ENCODE data around the gene SPTLC2.
"Not testable (repeated sequence)": the region's sequence is repeated elsewhere in the genome, so short reads cannot be mapped to it uniquely, and the experiment has no call there.

Gene SPTLC2

GRCh38 chr14:77616454-77617229, at the start of gene SPTLC2:
TSS of gene SPTLC2 (minus strand) at chr14:77616637. CDS start at chr14:77616579, 58 bp downstream.
- peak; percentile 98 to 99 for DNase-seq

- no peak for DNase-seq
Measured at GRCh38 chr14:77663293-77663692, 46.9 kb upstream of the SPTLC2 start.

GRCh38 chr14:77661562-77661961, 45.1 kb upstream of the SPTLC2 start:
- DNase-seq = not testable (repeated sequence)

GRCh38 chr14:77660754-77661153, 44.3 kb upstream of the SPTLC2 start:
- no peak for DNase-seq

GRCh38 chr14:77659831-77660230, 43.4 kb upstream of the SPTLC2 start:
- no peak for DNase-seq

- DNase-seq = no peak
Measured at GRCh38 chr14:77657280-77657679, 40.8 kb upstream of the SPTLC2 start.

- no peak for DNase-seq
Measured at GRCh38 chr14:77654001-77654441, 37.6 kb upstream of the SPTLC2 start.

- no peak for DNase-seq
Measured at GRCh38 chr14:77649326-77649725, 32.9 kb upstream of the SPTLC2 start.

- DNase-seq = no peak
Measured at GRCh38 chr14:77648520-77649200, 32.2 kb upstream of the SPTLC2 start.

- no peak for DNase-seq
Measured at GRCh38 chr14:77647853-77648252, 31.4 kb upstream of the SPTLC2 start.

- no peak for DNase-seq
Measured at GRCh38 chr14:77646907-77647306, 30.5 kb upstream of the SPTLC2 start.

- DNase-seq = no peak
Measured at GRCh38 chr14:77645520-77646230, 29.2 kb upstream of the SPTLC2 start.

- no peak for DNase-seq
Measured at GRCh38 chr14:77642407-77642806, 26.0 kb upstream of the SPTLC2 start.

GRCh38 chr14:77641534-77642341, 25.3 kb upstream of the SPTLC2 start:
- no peak for DNase-seq

- DNase-seq = no peak
Measured at GRCh38 chr14:77640756-77641533, 24.5 kb upstream of the SPTLC2 start.

GRCh38 chr14:77638771-77639171, 22.3 kb upstream of the SPTLC2 start:
- no peak for DNase-seq

- not testable (repeated sequence) for DNase-seq
Measured at GRCh38 chr14:77635869-77636268, 19.4 kb upstream of the SPTLC2 start.

- DNase-seq = not testable (repeated sequence)
Measured at GRCh38 chr14:77635466-77635865, 19.0 kb upstream of the SPTLC2 start.

GRCh38 chr14:77630111-77630510, 13.7 kb upstream of the SPTLC2 start:
- DNase-seq = no peak

GRCh38 chr14:77625360-77625759, 8.9 kb upstream of the SPTLC2 start:
- DNase-seq = no peak

GRCh38 chr14:77623201-77623600, 6.8 kb upstream of the SPTLC2 start:
- no peak for DNase-seq
